ENCODE results near the gene FA2H.
A peak's percentile ranks its signal among the peaks of the same experiment; 100 is the strongest.
"Not testable (repeated sequence)": the region's sequence is repeated elsewhere in the genome, so short reads cannot be mapped to it uniquely, and the experiment has no call there.

The FA2H gene

GRCh38 chr16:74677868-74678267, 96.8 kb downstream of the FA2H start:
- no peak for DNase-seq (ENCODE audit: low spot score)

DNA sequence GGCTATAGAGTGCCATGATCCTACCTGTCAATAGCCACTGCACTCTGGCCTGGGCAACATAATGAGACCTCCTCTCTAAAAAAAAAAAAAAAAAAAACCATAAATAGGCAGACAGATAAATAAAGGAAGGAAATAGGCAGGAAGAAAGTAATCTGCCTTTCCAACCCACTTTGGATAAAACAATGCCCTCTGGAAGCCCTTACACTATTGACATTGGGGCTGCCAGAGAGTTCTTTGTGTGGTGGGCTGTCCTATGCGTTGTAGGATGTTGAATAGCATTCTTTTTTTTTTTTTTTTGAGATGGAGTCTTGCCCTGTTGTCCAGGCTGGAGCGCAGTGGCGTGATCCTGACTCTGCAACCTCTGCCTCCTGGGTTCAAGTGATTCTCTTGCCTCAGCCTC, 100.7 kb downstream of the FA2H start:
- DNase-seq (ENCODE audit: low spot score), result no peak

DNA sequence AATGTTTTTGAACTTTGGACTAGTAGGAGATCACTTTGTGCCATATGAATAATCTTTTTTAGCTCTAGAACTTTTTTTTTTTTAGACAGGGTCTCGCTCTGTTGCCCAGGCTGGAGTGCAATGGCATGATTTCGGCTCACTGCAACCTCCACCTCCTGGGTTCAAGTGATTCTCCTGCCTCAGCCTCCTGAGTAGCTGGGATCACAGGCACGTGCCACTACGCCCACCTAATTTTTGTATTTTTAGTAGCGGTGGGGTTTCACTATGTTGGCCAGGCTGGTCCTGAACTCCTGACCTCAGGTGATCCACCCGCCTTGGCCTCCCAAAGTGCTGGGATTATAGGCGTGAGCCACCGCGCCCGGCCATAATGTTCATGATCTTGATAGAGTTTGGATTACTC, 105.7 kb downstream of the FA2H start:
- DNase-seq (ENCODE audit: low spot score), result not testable (repeated sequence)

- peak; percentile 21 for DNase-seq (ENCODE audit: low spot score)
Measured at GRCh38 chr16:74667255-74667700, 107.3 kb downstream of the FA2H start.

DNA sequence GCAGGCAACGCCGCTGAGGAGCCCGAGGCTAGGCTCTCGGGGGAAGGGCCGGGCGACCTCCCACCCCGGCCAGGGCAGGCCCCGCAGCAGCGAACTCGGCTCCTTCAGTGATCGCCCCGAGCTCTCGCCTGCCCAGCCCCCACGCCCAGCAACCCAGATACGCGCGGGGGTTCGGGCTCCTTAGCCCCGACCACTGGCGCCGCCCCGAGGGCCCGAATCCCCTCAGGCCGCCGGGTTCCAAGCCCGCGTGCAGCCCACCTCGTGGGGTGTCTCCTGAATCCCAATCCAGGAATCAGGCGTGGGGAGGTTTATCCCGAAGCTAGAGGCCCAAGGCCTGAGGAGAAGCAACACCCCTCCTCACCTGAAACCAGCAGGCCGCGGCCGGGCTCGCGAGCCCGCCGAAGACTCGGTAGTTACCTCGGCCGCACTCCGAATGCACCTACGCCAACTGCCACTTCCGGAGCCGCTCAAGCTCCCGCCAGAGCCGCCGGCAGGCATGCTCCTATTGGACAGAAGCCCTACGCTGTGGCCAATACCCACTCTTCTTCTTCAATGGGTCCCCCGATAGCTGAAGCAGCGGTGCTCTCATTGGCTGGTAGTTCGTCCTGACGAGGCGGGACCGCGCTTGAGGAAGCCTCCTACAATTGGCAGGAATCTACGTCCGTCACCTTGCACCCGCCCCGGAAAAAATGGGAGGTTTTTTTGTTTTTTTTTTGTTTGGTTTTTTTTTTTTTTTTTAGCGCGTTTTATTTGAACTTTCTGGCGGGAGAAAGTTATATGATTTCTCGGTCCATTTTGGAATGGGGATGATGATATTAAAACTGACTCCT, 108.0 kb downstream of the FA2H start, which contains the start of gene RFWD3:
Gene RFWD3, minus strand, starts transcription at position 453 of the 830 bp plus-strand sequence. CDS start 5,428 bp downstream, outside the sequence.
- peak; percentile 100 for DNase-seq (ENCODE audit: low spot score)

DNA sequence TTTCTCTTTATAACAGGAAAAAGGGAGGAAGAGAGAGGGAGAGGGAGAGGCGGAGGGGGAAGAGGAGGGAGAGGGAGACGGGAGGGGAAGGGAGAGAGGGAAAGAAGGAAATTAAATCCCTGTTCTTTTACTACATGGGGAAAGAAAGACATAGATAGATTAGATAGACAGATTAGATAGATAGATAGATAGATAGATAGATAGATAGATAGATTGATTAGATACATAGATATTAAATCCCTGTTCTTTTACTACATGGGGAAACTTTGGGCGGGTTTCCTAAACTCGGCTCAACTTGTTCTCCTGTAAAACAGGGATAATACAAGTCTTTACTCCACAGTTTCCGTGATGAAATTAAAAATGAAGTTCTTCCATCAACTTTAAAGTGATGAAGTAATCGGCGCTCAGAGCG, 108.6 kb downstream of the FA2H start:
- DNase-seq (ENCODE audit: low spot score), result no peak
